Activated CD8-positive, alpha-beta T cell treated with anti-CD3 and anti-CD28 coated beads for 36 hours (primary cell): Measurements from ENCODE around the gene SPACA9. TPM values are rescaled to one million over a fixed set of nuclear protein-coding genes. Genes with fewer than 3 reads are reported as not detected.

Experiments used
- ATAC-seq: fragments of 200-7000 bp; cut with Tn5 transposase; one replicate; pipeline ENCODE4 v1.10.0; 2021; ENCODE audit warnings: mild to moderate bottlenecking, moderate library complexity
- CTCF ChIA-PET: fragments of 350-600 bp; sonication (Branson Sonifier 250); formaldehyde crosslinking; loops from one replicate; lab custom pipeline; 2021; ENCODE audit warnings: antibody characterized with exemption; lab: Charles Lee
- POLR2A ChIA-PET: fragments of 350-600 bp; sonication (Branson Sonifier 250); formaldehyde crosslinking; loops from one replicate; lab custom pipeline; 2021; ENCODE audit warnings: antibody characterized with exemption; lab: Charles Lee
- DNase-seq: peaks from one replicate; pipeline ENCODE4 v3.0.0-alpha.2; 2020
- H3K27ac Mint-ChIP-seq: one replicate; pipeline ENCODE4 v1.8.0; 2021; ENCODE audit warnings: mild to moderate bottlenecking, mixed read lengths
- H3K27me3 Mint-ChIP-seq: one replicate; pipeline ENCODE4 v1.8.0; 2021; ENCODE audit warnings: mixed read lengths
- H3K36me3 Mint-ChIP-seq: one replicate; pipeline ENCODE4 v1.8.0; 2021; ENCODE audit warnings: low read depth, mixed read lengths
- H3K4me1 Mint-ChIP-seq: one replicate; pipeline ENCODE4 v1.8.0; 2021; ENCODE audit warnings: low read depth, mixed read lengths
- H3K4me3 Mint-ChIP-seq: one replicate; pipeline ENCODE4 v1.8.0; 2021; ENCODE audit warnings: mild to moderate bottlenecking, moderate library complexity, mixed read lengths
- H3K9me3 Mint-ChIP-seq: one replicate; pipeline ENCODE4 v1.8.0; 2021; ENCODE audit warnings: mixed read lengths
- CTCF ChIP-seq: fragments of 200-600 bp; IDR thresholded peaks from one replicate; pipeline ENCODE4 v1.8.0; 2022; ENCODE audit warnings: antibody characterized with exemption, mild to moderate bottlenecking
- intact Hi-C: fragments of 100-400 bp; cut with micrococcal nuclease; formaldehyde crosslinking; loops from one replicate; pipeline ENCODE4 v1.10.0; 2022
- total RNA-seq, 2 experiments: library from RNA; stranded (reverse); gene quantifications; one replicate each; pipeline ENCODE4 v1.2.3, GENCODE V29; 2021

SPACA9 gene
- total RNA-seq, 2 experiments from 2014 or later = 1.9 to 3.2 TPM

- Mint-ChIP-seq H3K4me1 (peaks cover 18% of the 10 kb centered on the region), H3K27ac (no peak overlapping the region), H3K4me3 (no peak overlapping the region), H3K9me3 (no peaks in the 10 kb centered on the region), H3K27me3 (peaks cover 2% of the 10 kb centered on the region), H3K36me3 (no peaks in the 10 kb centered on the region)
- intact Hi-C loops = no loop called here
- ATAC-seq (no peak), DNase-seq (no peak)
- ChIA-PET CTCF (no interaction called here), POLR2A (interaction anchor here (1.0 kb wide), 1 partner anchor 112 kb away, joined by 3 read pairs; no protein-coding TSS in a partner anchor)
- TF ChIP-seq CTCF = no peak
Measured at GRCh38 chr9:132854832-132855231, 23.9 kb upstream of the SPACA9 start.

- ATAC-seq = no peak
- Mint-ChIP-seq H3K9me3 (no peaks in the 10 kb centered on the region), H3K27me3 (peaks cover 2% of the 10 kb centered on the region), H3K4me1 (peaks cover 15% of the 10 kb centered on the region), H3K4me3 (no peak overlapping the region), H3K27ac (no peak overlapping the region), H3K36me3 (no peaks in the 10 kb centered on the region)
- CTCF ChIA-PET = interaction anchor here (1.1 kb wide), 1 partner anchor 347 kb away, joined by 3 read pairs; no protein-coding TSS in a partner anchor
- TF ChIP-seq CTCF = no peak
- POLR2A ChIA-PET = no interaction called here
- intact Hi-C loops = no loop called here
- DNase-seq = no peak
Measured at GRCh38 chr9:132855904-132856303, 22.8 kb upstream of the SPACA9 start.

- Mint-ChIP-seq H3K9me3 (no peaks in the 10 kb centered on the region), H3K27ac (no peak overlapping the region), H3K27me3 (peaks cover 2% of the 10 kb centered on the region), H3K4me1 (peaks cover 5% of the 10 kb centered on the region), H3K36me3 (no peaks in the 10 kb centered on the region), H3K4me3 (no peak overlapping the region)
- ATAC-seq (no peak), DNase-seq (no peak)
- TF ChIP-seq CTCF = no peak
- ChIA-PET CTCF (interaction anchor here (1.1 to 1.7 kb wide), 2 partner anchors 44 to 348 kb away, joined by 3 to 4 read pairs; no protein-coding TSS in a partner anchor), POLR2A (no interaction called here)
- intact Hi-C loops = no loop called here
Measured at GRCh38 chr9:132857031-132857430, 21.7 kb upstream of the SPACA9 start.

- Mint-ChIP-seq H3K4me1 (peaks cover 12% of the 10 kb centered on the region), H3K27me3 (peaks cover 2% of the 10 kb centered on the region), H3K9me3 (no peaks in the 10 kb centered on the region), H3K27ac (no peak overlapping the region), H3K36me3 (no peaks in the 10 kb centered on the region), H3K4me3 (no peak overlapping the region)
- intact Hi-C loops = no loop called here
- POLR2A ChIA-PET = no interaction called here
- TF ChIP-seq CTCF = no peak
- CTCF ChIA-PET = interaction anchor here (1.7 kb wide), 1 partner anchor 44 kb away, joined by 4 read pairs; no protein-coding TSS in a partner anchor
- DNase-seq = no peak
- ATAC-seq = no peak
Measured at GRCh38 chr9:132857616-132858342, 20.9 kb upstream of the SPACA9 start.

GRCh38 chr9:132858751-132859150, 19.9 kb upstream of the SPACA9 start:
- H3K9me3 Mint-ChIP-seq = no peaks in the 10 kb centered on the region
- no peak for TF ChIP-seq CTCF
- DNase-seq (no peak), ATAC-seq (no peak)
- POLR2A ChIA-PET = no interaction called here
- H3K4me3 Mint-ChIP-seq = no peak overlapping the region
- CTCF ChIA-PET = interaction anchor here (1.0 kb wide), 1 partner anchor 10 kb away, joined by 4 read pairs; no protein-coding TSS in a partner anchor
- intact Hi-C loops = no loop called here
- H3K4me1 Mint-ChIP-seq = peaks cover 14% of the 10 kb centered on the region
- H3K27ac Mint-ChIP-seq = no peak overlapping the region
- H3K27me3 Mint-ChIP-seq = peaks cover 2% of the 10 kb centered on the region
- no peaks in the 10 kb centered on the region for H3K36me3 Mint-ChIP-seq
